22Rv1 (cell line): ENCODE measurements around the gene QSOX1.

ENCODE experiments used
- ZFX ChIP-seq: fragments of 450-650 bp; IDR thresholded peaks from 2 replicates; pipeline ENCODE4 v1.6.1; 2017; ENCODE audit warnings: antibody characterized with exemption, borderline replicate concordance
- TF ChIP-seq, protein P1 (sequence below): fragments of 450-650 bp; IDR thresholded peaks from 2 replicates; pipeline ENCODE4 v1.5.1; 2017; ENCODE audit warnings: mild to moderate bottlenecking

DNA sequence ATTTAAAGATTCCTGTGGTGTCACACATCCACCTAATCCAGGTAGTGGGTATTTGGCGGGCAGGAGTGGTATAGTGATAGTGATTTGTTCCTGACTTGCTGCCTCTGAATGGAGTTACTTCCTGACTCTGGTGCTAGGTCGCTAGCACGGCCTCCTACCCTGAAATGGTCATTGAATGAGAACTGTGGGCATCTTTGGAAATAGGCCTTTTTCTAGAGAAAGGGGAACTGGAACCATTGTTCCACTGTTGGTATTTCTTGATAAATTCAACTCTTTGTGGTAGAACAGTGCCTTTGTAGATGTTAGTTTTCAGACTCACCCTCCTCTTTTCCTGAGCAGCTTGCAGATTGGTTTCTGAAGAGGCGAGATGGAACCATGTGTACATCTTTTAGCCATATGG is 1.5 kb downstream of the QSOX1 start:
- TF ChIP-seq, protein P1, sequence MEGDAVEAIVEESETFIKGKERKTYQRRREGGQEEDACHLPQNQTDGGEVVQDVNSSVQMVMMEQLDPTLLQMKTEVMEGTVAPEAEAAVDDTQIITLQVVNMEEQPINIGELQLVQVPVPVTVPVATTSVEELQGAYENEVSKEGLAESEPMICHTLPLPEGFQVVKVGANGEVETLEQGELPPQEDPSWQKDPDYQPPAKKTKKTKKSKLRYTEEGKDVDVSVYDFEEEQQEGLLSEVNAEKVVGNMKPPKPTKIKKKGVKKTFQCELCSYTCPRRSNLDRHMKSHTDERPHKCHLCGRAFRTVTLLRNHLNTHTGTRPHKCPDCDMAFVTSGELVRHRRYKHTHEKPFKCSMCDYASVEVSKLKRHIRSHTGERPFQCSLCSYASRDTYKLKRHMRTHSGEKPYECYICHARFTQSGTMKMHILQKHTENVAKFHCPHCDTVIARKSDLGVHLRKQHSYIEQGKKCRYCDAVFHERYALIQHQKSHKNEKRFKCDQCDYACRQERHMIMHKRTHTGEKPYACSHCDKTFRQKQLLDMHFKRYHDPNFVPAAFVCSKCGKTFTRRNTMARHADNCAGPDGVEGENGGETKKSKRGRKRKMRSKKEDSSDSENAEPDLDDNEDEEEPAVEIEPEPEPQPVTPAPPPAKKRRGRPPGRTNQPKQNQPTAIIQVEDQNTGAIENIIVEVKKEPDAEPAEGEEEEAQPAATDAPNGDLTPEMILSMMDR = no peak
- TF ChIP-seq ZFX = no peak
